Gastrocnemius medialis (tissue), 4 donors: Measurements from ENCODE around the gene COA5. TPM values are rescaled to one million over a fixed set of nuclear protein-coding genes. Genes with fewer than 3 reads are reported as not detected.
A peak's percentile ranks its signal among the peaks of the same experiment; 100 is the strongest.
"Not testable (repeated sequence)": the region's sequence is repeated elsewhere in the genome, so short reads cannot be mapped to it uniquely, and the experiment has no call there.

Experiments
- ATAC-seq, 2 donors: fragments of 150-250 bp; one replicate each; pipeline ENCODE4 v1.9.1; 2016
- DNase-seq, 2 donors: peaks; one replicate each; pipeline ENCODE4 v3.0.0-alpha.2; 2019
- H3K27ac ChIP-seq, 4 donors: fragments of 200-600 bp; sonication (generic); 1 replicate in 1 of 4; 2 replicates in 3 of 4; pipeline ENCODE4 v1.5.1; 2016 to 2018; ENCODE audit warnings: mild to moderate bottlenecking in 2 of 4, moderate library complexity in 1 of 4
- H3K27me3 ChIP-seq, 3 donors: fragments of 200-600 bp; sonication (generic) in 2 of 3; 1 replicate in 1 of 3; 2 replicates in 2 of 3; pipeline versions ENCODE4 v1.5.1 to v1.6.0; 2016 to 2019; ENCODE audit warnings: mild to moderate bottlenecking in 1 of 3, moderate library complexity in 1 of 3
- H3K36me3 ChIP-seq, 2 donors: fragments of 200-600 bp; sonication (generic) in 1 of 2; one replicate each; pipeline ENCODE4 v1.5.1; 2017 to 2018
- H3K4me1 ChIP-seq, 2 donors: fragments of 200-600 bp; sonication (generic) in 1 of 2; one replicate each; pipeline ENCODE4 v1.5.1; 2016 to 2017; ENCODE audit warnings: mild to moderate bottlenecking in 2 of 2
- H3K4me3 ChIP-seq, 4 donors: fragments of 200-600 bp; sonication (generic) in 3 of 4; 1 replicate in 1 of 4; 2 replicates in 3 of 4; pipeline ENCODE4 v1.5.1; 2016 to 2019; ENCODE audit warnings: mild to moderate bottlenecking in 2 of 4
- H3K9me3 ChIP-seq, 3 donors: fragments of 200-600 bp; sonication (generic) in 2 of 3; 1 replicate in 1 of 3; 2 replicates in 2 of 3; pipeline ENCODE4 v1.5.1; 2016 to 2019
- CTCF ChIP-seq, 5 experiments: fragments of 450-650 bp in 3 of 5; fragments of 200-600 bp in 2 of 5; sonication (generic) in 2 of 5; IDR thresholded peaks in 4 of 5; conservative IDR thresholded peaks in 1 of 5; 1 replicate in 4 of 5; 2 replicates in 1 of 5; pipeline ENCODE4 v1.5.1; 2016 to 2019; ENCODE audit warnings: antibody characterized with exemption in 5 of 5, mild to moderate bottlenecking in 3 of 5, moderate library complexity in 3 of 5
- POLR2A ChIP-seq, 2 donors: fragments of 450-650 bp; IDR thresholded peaks; one replicate each; pipeline ENCODE4 v1.6.1; 2017; ENCODE audit warnings: antibody characterized with exemption in 2 of 2, mild to moderate bottlenecking in 2 of 2, moderate library complexity in 2 of 2
- in situ Hi-C, 4 donors: fragments of 200-750 bp; cut with MboI; loops; one replicate each; pipeline versions ENCODE4 v1.15.0 to v1.8.0; 2017; ENCODE audit warnings: low sequenced_read_pairs in 4 of 4
- intact Hi-C: fragments of 100-400 bp; cut with DNase I; formaldehyde crosslinking; loops from one replicate; pipeline ENCODE4 v1.15.1; 2023; ENCODE audit warnings: low total_unique reads
- total RNA-seq, 4 donors: library from RNA; depleted of rRNA; stranded (reverse); fragments of >200 nt; gene quantifications; one replicate each; pipeline versions ENCODE4 v1.1.0 to v1.2.3, GENCODE V29; 2016

The COA5 gene
- total RNA-seq, 4 donors from 2014 or later, result 26.1 to 45.1 (median 31.0) TPM

- Histone ChIP-seq H3K4me3 (no peak overlapping the region), H3K4me1 (peaks cover 40 to 41% of the 10 kb centered on the region in 2 donors), H3K27me3 (no peaks in the 10 kb centered on the region), H3K9me3 (no peaks in the 10 kb centered on the region), H3K36me3 (peaks cover 0 to 38% of the 10 kb centered on the region in 2 donors), H3K27ac (peak overlapping the region in 1 of 4 donors; percentile 29)
- no peak for ATAC-seq
- TF ChIP-seq POLR2A (IDR thresholded peaks at IDR 0.05) (no peak), CTCF (IDR thresholded peaks at IDR 0.05 in 4 of 5, conservative IDR thresholded peaks at IDR 0.05 in 1 of 5) (no peak)
- in situ Hi-C loops, result loop anchor here in 1 of 4 donors (10.0 to 25.0 kb wide), 2 partner anchors 190 to 582 kb away; partner anchors contain the start of genes MITD1 and MRPL30
- intact Hi-C loops, result loop anchor here (5.0 to 10.0 kb wide), 4 partner anchors 190 to 887 kb away; partner anchors contain the start of genes LIPT1, REV1 and TSGA10
- no peak for DNase-seq
These were observed 3.2 kb downstream of the COA5 start for GRCh38 chr2:98605076-98605475.

GRCh38 chr2:98604547-98604946 lies 3.8 kb downstream of the COA5 start:
- no peak overlapping the region for H3K4me3 ChIP-seq
- in situ Hi-C loops (loop anchor here in 1 of 4 donors (10.0 to 25.0 kb wide), 2 partner anchors 190 to 583 kb away; partner anchors contain the start of genes MITD1 and MRPL30), intact Hi-C loops (loop anchor here (10.0 kb wide), 3 partner anchors 190 to 670 kb away; partner anchors contain the start of genes LIPT1 and TSGA10)
- TF ChIP-seq CTCF (IDR thresholded peaks at IDR 0.05 in 4 of 5, conservative IDR thresholded peaks at IDR 0.05 in 1 of 5) (no peak), POLR2A (IDR thresholded peaks at IDR 0.05) (no peak)
- H3K27me3 ChIP-seq, result no peaks in the 10 kb centered on the region
- no peaks in the 10 kb centered on the region for H3K9me3 ChIP-seq
- H3K36me3 ChIP-seq, result peaks cover 0 to 39% of the 10 kb centered on the region in 2 donors
- DNase-seq (no peak), ATAC-seq (no peak)
- peaks cover 35 to 36% of the 10 kb centered on the region in 2 donors for H3K4me1 ChIP-seq
- peak overlapping the region in 1 of 4 donors; percentile 29 for H3K27ac ChIP-seq

- Histone ChIP-seq H3K36me3 (peaks cover 2 to 61% of the 10 kb centered on the region in 2 donors), H3K27me3 (no peaks in the 10 kb centered on the region), H3K4me1 (peaks cover 20 to 25% of the 10 kb centered on the region in 2 donors), H3K27ac (no peak overlapping the region), H3K9me3 (no peaks in the 10 kb centered on the region), H3K4me3 (no peak overlapping the region)
- DNase-seq (no peak), ATAC-seq (peak in 1 of 2 donors; percentile 57)
- intact Hi-C loops (loop anchor here (10.0 kb wide), 3 partner anchors 187 to 667 kb away; partner anchors contain the start of genes LIPT1 and TSGA10), in situ Hi-C loops (loop anchor here in 1 of 4 donors (10.0 to 25.0 kb wide), 2 partner anchors 187 to 586 kb away; partner anchors contain the start of genes MITD1 and MRPL30)
- TF ChIP-seq POLR2A (IDR thresholded peaks at IDR 0.05) (no peak), CTCF (IDR thresholded peaks at IDR 0.05 in 4 of 5, conservative IDR thresholded peaks at IDR 0.05 in 1 of 5) (peak in 4 of 5 experiments; percentile 19 to 46 (median 42))
These were observed 6.7 kb downstream of the COA5 start for GRCh38 chr2:98601532-98602132.

GRCh38 chr2:98598781-98599428 lies 9.4 kb downstream of the COA5 start:
- ATAC-seq (no peak), DNase-seq (no peak)
- TF ChIP-seq POLR2A (IDR thresholded peaks at IDR 0.05) (no peak), CTCF (IDR thresholded peaks at IDR 0.05 in 4 of 5, conservative IDR thresholded peaks at IDR 0.05 in 1 of 5) (no peak)
- intact Hi-C loops, result no loop called here
- in situ Hi-C loops, result no loop called here
- no peaks in the 10 kb centered on the region for H3K27me3 ChIP-seq
- peaks cover 0 to 1% of the 10 kb centered on the region in 2 donors for H3K4me1 ChIP-seq
- H3K9me3 ChIP-seq, result no peaks in the 10 kb centered on the region
- no peak overlapping the region for H3K4me3 ChIP-seq
- H3K36me3 ChIP-seq, result peaks cover 2 to 61% of the 10 kb centered on the region in 2 donors
- no peak overlapping the region for H3K27ac ChIP-seq

- peaks cover 2 to 23% of the 10 kb centered on the region in 2 donors for H3K36me3 ChIP-seq
These were observed 13.6 kb downstream of the COA5 start for GRCh38 chr2:98594665-98595064.

More at GRCh38 chr2:98594665-98595064, 13.6 kb downstream of the COA5 start:
- H3K4me1 ChIP-seq, H3K4me3 ChIP-seq, in situ Hi-C loops, intact Hi-C loops, H3K27ac ChIP-seq, DNase-seq, ATAC-seq, H3K27me3 ChIP-seq, H3K9me3 ChIP-seq: not testable (repeated sequence)
